Right lobe of liver (tissue), 6 donors: ENCODE measurements around the gene TMEM222. TPM values are rescaled to one million over a fixed set of nuclear protein-coding genes. Genes with fewer than 3 reads are reported as not detected.

ENCODE experiments used
- ATAC-seq, 4 donors: fragments of 200-7000 bp; cut with Tn5 transposase; one replicate each; pipeline ENCODE4 v1.9.1; 2020; ENCODE audit warnings: mild to moderate bottlenecking in 4 of 4, moderate library complexity in 4 of 4
- DNase-seq, 3 donors: peaks; one replicate each; pipeline ENCODE4 v3.0.0-alpha.2; 2020
- H3K27ac ChIP-seq, 3 donors: fragments of 200-600 bp; one replicate each; pipeline ENCODE4 v1.8.0; 2022
- H3K27me3 ChIP-seq, 2 donors: fragments of 200-600 bp; one replicate each; pipeline ENCODE4 v1.8.0; 2022
- H3K36me3 ChIP-seq, 4 donors: fragments of 200-600 bp; sonication (generic) in 1 of 4; one replicate each; pipeline versions ENCODE4 v1.5.1 to v1.8.0; 2017 to 2022; ENCODE audit warnings: control low read depth in 1 of 4
- H3K4me1 ChIP-seq, 4 donors: fragments of 200-600 bp; sonication (generic) in 1 of 4; one replicate each; pipeline versions ENCODE4 v1.5.1 to v1.8.0; 2017 to 2022; ENCODE audit warnings: control low read depth in 1 of 4
- H3K4me3 ChIP-seq, 3 donors: fragments of 200-600 bp; one replicate each; pipeline ENCODE4 v1.8.0; 2022
- H3K9me3 ChIP-seq, 4 donors: fragments of 200-600 bp; sonication (generic) in 1 of 4; one replicate each; pipeline versions ENCODE4 v1.5.1 to v1.8.0; 2017 to 2022; ENCODE audit warnings: control low read depth in 1 of 4
- POLR2A ChIP-seq: fragments of 450-650 bp; IDR thresholded peaks from one replicate; pipeline ENCODE4 v1.6.1; 2017; ENCODE audit warnings: antibody characterized with exemption, mild to moderate bottlenecking
- WGBS: methylation state at CpG from one replicate; pipeline ENCODE4 v1.1.6; 2018; ENCODE audit warnings: low coverage, low lambda C conversion rate; ENCODE audit not compliant: insufficient coverage; ENCODE audit errors: missing lambda C conversion rate; 5-methylcytosine and 5-hydroxymethylcytosine counted together
- intact Hi-C, 2 donors: fragments of 100-400 bp; cut with DNase I; formaldehyde crosslinking; loops; one replicate each; pipeline versions ENCODE4 v1.11.2 to v1.14.1; 2022
- total RNA-seq, 6 experiments: library from RNA; depleted of rRNA in 2 of 6; stranded (reverse); fragments of >200 nt in 2 of 6; fragmentation: NEBNext Ultra II Directional in 3 of 6; extraction: Animal tissue kit (Norgen Biotek cat#: 25700) in 3 of 6; gene quantifications; one replicate each; pipeline versions ENCODE4 v1.1.0 to v1.2.4, GENCODE V29; 2016 to 2023
- TF ChIP-seq, protein P1 (sequence below), 4 donors: fragments of 200-600 bp in 3 of 4; fragments of 450-650 bp in 1 of 4; IDR thresholded peaks; one replicate each; pipeline versions ENCODE4 v1.5.1 to v1.8.0; 2016 to 2022; ENCODE audit warnings: antibody characterized with exemption in 4 of 4, mild to moderate bottlenecking in 2 of 4
- donor health status: DM: no; HTN: yes; CAD: no.
- donor health status: DM: no; HTN: no; CAD: no.
- donor health status: DM: no; HTN: no; CAD: no.
- donor health status: DM: no; HTN: yes; CAD: no.
- donor health status: DM: no; HTN: yes; CAD: no.

The TMEM222 gene
- total RNA-seq, 6 experiments from 2014 or later, result 15.1 to 22.6 (median 19.1) TPM

DNA sequence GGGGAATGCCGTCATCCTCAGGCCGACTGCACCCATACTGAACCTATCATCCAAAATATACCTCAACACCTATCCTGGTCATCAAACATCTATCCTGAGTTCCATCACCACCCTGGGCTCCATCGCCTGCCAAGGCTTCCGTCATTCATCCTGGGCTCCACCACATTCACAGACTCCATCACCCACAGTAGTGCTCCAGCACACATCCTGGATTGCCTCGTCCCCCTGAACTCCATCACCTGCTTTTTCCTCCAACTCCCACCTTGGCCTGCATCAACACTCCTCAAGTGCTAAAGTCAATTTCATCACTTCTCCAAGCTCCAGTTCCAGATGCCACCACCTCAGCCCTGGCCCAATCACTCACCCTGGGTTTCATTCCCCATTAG, 37.0 kb downstream of the TMEM222 start:
- Histone ChIP-seq H3K4me1 (peaks cover 0 to 8% (median 2%) of the 10 kb centered on the region in 4 donors), H3K27me3 (no peaks in the 10 kb centered on the region), H3K27ac (no peak overlapping the region), H3K9me3 (no peaks in the 10 kb centered on the region), H3K36me3 (peaks cover 0 to 2% (median 0%) of the 10 kb centered on the region in 4 donors), H3K4me3 (no peak overlapping the region)
- intact Hi-C loops, result loop anchor here in 1 of 2 donors (5.0 kb wide), 1 partner anchor 33 kb away; the partner anchor contains the start of gene GPR3
- WGBS, result 100% methylated on average over 1 of the region's 5 CpGs
- ATAC-seq (no peak), DNase-seq (no peak)
- TF ChIP-seq POLR2A, result no peak
- TF ChIP-seq, protein P1, sequence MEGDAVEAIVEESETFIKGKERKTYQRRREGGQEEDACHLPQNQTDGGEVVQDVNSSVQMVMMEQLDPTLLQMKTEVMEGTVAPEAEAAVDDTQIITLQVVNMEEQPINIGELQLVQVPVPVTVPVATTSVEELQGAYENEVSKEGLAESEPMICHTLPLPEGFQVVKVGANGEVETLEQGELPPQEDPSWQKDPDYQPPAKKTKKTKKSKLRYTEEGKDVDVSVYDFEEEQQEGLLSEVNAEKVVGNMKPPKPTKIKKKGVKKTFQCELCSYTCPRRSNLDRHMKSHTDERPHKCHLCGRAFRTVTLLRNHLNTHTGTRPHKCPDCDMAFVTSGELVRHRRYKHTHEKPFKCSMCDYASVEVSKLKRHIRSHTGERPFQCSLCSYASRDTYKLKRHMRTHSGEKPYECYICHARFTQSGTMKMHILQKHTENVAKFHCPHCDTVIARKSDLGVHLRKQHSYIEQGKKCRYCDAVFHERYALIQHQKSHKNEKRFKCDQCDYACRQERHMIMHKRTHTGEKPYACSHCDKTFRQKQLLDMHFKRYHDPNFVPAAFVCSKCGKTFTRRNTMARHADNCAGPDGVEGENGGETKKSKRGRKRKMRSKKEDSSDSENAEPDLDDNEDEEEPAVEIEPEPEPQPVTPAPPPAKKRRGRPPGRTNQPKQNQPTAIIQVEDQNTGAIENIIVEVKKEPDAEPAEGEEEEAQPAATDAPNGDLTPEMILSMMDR (IDR thresholded peaks at IDR 0.05), result no peak

DNA sequence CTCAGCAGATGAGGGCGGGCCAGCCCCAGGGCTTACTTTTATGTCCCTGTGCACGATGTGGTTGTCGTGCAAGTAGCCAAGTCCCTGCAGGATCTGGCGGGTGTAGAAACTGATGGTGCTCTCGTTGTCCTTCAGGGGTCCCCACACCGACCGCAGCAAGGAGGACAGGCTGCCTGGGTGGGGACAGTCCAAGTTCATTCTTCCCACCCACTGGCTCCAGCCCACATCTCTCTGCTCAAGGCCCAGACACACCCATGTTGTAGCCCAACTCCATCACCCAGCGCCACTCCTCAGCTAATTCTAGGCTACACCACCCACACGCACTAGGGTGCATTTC, 37.8 kb downstream of the TMEM222 start:
- H3K4me1 ChIP-seq, result peaks cover 0 to 8% (median 3%) of the 10 kb centered on the region in 4 donors
- TF ChIP-seq, protein P1 (IDR thresholded peaks at IDR 0.05), result no peak
- no peak for TF ChIP-seq POLR2A
- H3K36me3 ChIP-seq, result peaks cover 0 to 2% (median 0%) of the 10 kb centered on the region in 4 donors
- no peak overlapping the region for H3K4me3 ChIP-seq
- WGBS, result 60% methylated on average over 8 of the region's 9 CpGs
- H3K27me3 ChIP-seq, result no peaks in the 10 kb centered on the region
- no peaks in the 10 kb centered on the region for H3K9me3 ChIP-seq
- ATAC-seq (no peak), DNase-seq (no peak)
- no peak overlapping the region for H3K27ac ChIP-seq
- intact Hi-C loops, result loop anchor here in 1 of 2 donors (5.0 kb wide), 1 partner anchor 33 kb away; the partner anchor contains the start of gene GPR3

DNA sequence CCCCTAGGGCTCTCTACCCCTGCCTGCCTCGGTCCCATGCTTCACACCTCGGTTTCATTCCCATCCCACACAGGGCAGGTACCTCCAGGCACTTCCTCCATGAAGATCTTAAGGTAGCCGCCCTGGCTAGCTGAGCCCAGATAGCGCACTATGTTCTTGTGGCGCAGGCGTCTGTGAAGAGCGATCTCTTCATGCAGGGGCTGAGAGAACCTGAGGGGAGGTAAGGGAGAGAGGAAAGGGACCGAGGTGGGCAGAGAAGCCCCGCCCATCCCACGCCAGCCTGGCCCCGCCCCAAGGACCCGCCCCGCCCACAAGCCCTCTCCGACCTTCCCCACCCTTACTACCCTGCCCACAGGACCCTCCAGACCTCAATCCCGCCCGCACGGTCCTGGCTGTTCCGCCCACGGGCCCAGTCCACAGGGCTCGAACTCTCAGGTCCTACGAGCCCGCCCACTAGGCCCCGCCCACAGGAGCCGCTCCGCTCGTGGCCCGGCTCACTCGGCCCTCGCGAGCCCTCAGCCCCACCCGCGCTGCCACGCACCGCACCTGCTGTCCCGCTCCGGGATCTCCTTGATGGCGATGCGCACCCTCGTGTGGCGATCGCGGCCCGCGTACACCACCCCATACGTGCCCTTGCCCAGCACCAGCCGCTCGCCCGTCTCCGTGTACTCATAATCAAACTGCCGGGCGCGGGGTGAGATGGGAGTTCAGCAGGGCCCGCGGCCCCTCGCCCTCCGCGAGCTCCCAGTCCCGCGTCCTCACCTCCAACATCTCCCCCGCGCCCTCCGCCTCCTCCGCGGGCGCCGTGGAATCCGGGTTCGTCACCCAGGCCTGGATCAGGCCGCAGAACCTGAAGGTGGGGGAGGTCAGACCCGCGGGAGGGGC, 38.4 kb downstream of the TMEM222 start:
- Histone ChIP-seq H3K4me3 (peak overlapping the region in 1 of 3 donors; percentile 37), H3K36me3 (peaks cover 0 to 2% (median 0%) of the 10 kb centered on the region in 4 donors), H3K4me1 (peaks cover 0 to 12% (median 4%) of the 10 kb centered on the region in 4 donors), H3K9me3 (no peaks in the 10 kb centered on the region), H3K27ac (no peak overlapping the region), H3K27me3 (no peaks in the 10 kb centered on the region)
- ATAC-seq (peak in 1 of 4 donors; percentile 42), DNase-seq (no peak)
- intact Hi-C loops, result no loop called here
- TF ChIP-seq, protein P1 (IDR thresholded peaks at IDR 0.05), result no peak
- TF ChIP-seq POLR2A, result no peak
- WGBS, result 29% methylated on average over 18 of the region's 71 CpGs

DNA sequence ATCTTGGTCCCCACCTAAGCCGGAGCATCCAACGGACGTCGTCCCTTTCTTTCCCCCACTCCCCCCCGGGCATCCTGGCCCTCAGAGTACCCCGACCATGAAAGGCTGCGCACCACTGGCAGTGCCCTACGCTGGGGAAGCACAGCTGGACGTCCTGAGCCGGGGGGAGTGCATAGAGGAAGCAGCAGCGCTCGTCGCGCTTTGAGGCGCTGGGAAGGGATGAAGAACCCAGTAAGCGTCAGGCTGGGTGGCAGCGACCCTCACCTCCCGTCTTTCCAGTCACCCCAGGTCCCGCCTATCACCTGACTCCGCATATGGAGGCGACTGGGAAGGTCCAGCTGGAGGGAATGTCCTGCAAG, 39.1 kb downstream of the TMEM222 start:
- Histone ChIP-seq H3K27me3 (no peaks in the 10 kb centered on the region), H3K4me1 (peaks cover 0 to 18% (median 4%) of the 10 kb centered on the region in 4 donors), H3K36me3 (peaks cover 0 to 2% (median 0%) of the 10 kb centered on the region in 4 donors), H3K27ac (no peak overlapping the region), H3K9me3 (no peaks in the 10 kb centered on the region), H3K4me3 (no peak overlapping the region)
- TF ChIP-seq, protein P1 (IDR thresholded peaks at IDR 0.05), result no peak
- no peak for TF ChIP-seq POLR2A
- DNase-seq, result no peak
- 89% methylated on average over 13 of the region's 21 CpGs for WGBS
- no peak for ATAC-seq
- intact Hi-C loops, result no loop called here
